SHP77 treated with DMSO at 0.1 percent for 48 hours (cell line): ENCODE measurements around the gene CARF.
"Not testable (repeated sequence)": the region's sequence is repeated elsewhere in the genome, so short reads cannot be mapped to it uniquely, and the experiment has no call there.

Source experiments
- DNase-seq: peaks from one replicate; lab custom pipeline; 2025; lab: John Stamatoyannopoulos, UW

Gene CARF

DNA sequence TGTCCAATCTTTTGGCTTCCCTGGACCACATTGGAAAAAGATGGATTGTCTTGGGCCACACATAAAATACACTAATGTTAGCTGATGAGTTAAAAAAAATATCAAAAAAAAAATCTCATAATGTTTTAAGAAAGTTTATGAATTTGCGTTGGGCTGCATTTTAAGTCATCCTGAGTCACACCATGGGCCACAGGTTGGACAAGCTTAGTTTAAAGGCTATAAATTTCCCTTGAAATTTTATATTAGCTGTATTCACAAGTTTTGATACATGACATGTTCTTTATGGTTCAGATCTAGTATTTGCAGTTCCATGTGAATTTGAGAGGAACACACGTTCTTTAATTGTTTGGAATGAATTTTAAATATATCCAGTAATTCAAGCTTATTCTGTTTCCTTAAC, 21.9 kb downstream of the CARF start:
- DNase-seq = no peak

DNA sequence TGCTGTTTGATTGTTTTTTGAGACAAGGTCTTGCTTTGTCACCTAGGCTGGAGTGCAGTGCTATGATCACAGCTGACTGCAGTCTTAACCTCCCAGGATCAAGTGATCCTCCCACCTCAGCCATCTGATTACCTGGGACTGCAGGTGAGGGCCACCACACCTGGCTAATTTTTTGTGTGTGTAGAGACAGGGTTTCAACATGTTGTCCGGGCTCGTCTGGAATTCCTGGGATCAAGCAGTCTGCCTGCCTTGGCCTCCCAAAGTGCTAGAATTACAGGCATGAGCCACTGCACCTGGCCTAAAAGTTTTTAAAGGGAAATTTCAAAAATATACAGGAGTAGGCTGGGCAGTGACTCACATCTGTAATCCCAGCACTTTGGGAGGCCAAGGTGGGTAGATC, 22.4 kb downstream of the CARF start:
- DNase-seq = no peak

DNA sequence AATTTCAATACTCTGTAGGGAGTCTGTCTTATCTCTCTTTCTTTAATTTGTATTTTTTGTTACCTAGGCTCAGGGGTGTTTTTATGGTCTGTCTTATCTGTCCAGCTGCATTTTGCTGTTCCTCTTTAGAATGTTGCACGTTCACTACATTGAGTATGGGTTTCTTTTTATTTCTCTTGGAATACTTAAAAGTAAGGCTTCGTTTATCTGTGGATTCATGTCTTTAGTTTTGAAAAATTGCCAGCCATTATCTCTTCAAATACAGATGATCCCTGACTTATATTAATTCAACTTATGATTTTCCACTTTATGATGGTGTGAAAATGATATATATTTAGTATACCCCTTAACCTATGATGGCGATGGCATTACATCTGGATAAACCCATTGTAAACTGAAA, 26.9 kb downstream of the CARF start:
- no peak for DNase-seq

DNA sequence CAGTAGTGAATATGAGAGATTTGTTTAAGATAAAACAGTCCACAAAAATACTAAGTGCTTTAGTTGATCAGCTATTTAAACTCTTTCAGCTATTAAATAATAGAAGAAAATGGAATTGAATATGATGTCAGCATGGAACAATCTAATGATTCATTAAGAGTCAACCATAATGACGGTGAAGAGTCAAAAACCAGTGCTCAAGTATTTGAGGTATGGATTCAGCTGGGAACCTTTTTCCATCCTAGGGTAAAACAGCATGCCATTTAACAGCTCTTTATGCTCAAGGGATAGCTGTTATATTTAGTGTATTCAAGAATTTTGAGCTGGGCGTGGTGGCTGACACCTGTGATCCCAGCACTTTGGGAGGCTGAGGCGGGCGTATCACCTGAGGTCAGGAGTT, 29.7 kb downstream of the CARF start:
- DNase-seq = no peak

DNA sequence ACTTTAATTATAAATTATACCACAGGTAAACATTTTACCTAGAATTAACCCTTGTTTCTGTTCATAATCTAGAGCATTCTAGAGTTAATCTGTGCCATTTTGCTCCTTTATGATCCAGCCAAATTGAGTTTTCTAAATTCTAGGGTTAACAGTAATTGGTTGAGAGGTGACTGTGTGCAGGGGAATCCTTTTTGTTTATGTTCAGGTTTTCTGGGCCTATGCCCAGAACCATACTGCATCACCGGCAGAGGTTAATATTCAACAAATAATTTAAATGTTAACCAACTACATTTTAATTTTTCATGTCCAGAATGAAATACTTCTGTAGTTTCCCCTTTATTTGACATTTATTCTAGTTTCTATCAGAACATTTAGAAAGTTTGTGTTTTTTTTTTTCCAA, 32.3 kb downstream of the CARF start:
- no peak for DNase-seq

DNA sequence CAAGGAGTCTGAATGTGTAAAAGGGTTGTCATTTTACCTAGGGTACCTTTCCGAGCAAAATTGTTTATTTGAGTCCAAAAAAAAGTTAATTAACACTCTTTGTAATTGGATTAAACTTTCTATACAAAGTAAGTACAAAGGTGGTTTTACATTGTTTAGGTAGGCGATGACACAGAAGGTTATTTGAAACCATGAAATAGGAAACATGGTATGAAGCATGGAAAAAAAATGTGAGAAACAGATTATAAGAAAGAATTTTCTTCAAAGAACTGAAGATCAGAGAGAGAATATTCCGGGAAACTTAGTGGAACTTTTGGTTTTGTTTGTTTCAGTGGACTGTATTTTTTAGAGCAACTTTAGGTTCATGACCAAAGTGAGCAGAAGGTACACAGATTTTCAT, 32.7 kb downstream of the CARF start:
- no peak for DNase-seq

DNA sequence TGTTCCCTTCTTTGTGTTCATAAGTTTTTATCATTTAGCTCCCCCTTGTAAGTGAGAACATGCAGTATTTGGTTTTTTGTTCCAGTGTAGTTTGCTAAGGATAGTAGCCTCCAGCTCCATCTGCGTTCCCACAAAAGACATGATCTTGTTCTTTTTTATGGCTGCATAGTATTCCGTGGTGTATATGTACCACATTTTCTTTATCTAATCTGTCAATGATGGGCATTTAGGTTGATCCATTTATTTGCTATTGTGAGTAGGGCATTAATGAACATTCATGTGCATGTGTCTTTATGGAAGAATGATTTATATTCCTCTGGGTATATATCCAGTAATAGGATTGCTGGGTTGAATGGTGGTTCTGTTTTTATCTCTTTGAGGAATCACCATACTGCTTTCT, 33.4 kb downstream of the CARF start:
- no peak for DNase-seq

DNA sequence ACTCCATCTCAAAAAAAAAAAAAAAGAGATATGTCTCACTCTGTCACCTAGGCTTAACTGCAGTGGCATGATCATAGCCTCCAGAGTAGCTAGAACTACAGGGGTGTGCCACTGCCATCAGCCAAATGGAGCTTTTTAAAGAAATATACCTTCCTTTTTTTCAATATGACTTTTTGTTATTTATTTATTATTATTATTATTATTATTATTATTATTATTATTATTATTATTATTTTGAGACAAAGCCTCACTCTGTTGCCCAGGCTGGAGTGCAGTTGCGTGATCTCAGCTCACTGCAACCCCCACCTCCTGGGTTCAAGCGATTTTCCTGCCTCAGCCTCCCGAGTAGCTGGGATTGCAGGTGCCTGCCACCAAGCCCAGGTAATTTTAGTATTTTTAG, 37.3 kb downstream of the CARF start:
- not testable (repeated sequence) for DNase-seq

DNA sequence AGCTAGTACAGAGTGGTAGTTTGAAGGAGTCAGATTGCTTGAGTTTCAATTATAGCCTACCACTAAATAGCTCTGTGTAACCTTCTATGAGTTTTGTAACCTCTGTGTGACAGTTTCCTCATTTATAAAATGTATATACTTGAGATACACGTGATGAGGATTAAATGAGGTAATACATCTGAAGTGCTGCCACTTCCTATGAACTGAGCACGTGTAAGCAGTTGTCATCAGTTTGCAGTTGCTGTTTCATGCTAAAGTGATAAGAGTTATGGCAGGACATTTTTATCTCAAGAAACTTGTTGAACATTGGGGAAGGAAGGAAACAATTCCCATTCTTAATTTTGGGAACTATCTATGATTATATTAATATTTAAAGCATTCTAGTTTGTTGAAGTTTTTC, 38.5 kb downstream of the CARF start:
- no peak for DNase-seq

DNA sequence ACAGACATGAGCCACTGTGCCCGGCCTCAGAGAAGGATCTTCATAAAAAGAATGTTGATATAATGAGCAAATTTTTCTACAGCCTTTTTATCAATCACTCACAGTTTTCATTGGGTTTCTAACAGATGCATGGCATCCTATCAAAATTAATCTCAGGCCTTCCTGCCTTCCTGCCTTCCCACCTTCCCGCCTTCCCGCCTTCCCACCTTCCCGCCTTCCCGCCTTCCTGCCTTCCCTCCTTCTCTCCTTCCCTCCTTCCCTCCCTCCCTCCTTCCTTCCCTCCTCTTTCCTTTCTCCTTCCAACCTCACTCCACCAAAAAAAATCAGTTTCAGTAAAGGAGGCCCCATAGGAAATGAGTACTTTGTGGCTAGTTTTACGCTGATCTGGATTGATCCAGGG, 48.4 kb downstream of the CARF start:
- no peak for DNase-seq

DNA sequence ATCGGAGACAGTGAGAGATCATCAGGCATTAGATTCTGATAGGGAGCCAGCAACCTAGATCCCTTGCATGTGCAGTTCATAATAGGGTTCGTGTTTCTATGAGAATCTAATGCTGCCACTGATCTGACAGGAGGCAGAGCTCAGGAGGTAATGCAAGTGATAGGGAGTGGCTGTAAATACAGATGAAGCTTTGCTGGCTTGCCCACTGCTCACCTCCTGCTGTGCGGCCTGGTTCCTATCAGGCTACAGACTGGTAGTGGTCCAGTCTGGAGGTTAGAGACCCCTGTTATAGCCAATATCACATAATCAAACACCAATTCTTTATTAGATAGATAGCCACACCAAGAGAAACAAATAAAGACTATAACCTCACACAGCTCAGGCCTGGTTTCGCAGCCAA, 51.6 kb downstream of the CARF start:
- DNase-seq = no peak

DNA sequence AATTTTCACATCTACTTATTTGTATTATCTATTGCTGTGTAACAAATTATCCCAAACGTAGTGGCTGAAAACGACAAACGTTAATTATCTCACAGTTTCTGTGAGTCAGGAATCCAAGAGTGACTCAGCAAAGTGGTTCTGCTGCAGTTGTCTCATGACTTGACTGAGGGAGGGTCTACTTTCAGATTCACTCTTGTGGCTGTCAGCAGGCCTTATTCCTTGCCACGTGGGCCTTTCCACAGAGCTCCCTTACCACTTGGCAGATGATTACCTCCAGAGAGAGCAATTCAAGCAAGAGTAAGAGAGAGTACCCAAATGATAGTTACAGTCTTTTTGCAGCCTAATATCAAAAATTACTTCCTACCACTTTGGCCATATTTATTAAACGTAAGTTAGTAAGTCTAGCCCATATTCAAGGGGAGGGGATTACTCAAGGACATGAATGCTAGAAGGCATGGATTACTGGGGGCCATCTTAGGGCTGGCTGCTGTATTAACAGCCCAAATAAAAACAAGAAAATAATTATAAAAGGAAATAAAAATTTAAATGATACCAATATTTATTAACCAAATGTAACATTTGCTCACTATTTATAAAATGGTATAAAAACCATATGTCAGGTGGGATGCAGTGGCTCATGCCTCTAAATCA, 53.9 kb downstream of the CARF start:
- no peak for DNase-seq

DNA sequence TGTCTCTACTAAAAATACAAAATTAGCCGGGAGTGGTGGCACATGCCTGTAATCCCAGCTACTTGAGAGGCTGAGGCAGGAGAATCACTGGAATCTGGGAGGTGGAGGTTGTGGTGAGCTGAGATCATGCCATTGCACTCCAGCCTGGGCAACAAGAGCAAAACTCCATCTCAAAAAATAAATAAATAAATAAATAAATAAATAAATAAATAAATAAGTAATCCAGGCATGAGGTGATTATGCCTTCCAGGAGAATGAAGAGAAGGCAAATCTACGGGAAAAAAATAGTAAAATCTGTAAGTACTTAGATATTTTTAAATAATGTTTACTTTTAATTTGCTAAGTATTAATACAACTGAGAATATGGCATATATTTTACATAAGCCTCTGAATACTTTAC, 57.3 kb downstream of the CARF start:
- DNase-seq = not testable (repeated sequence)

DNA sequence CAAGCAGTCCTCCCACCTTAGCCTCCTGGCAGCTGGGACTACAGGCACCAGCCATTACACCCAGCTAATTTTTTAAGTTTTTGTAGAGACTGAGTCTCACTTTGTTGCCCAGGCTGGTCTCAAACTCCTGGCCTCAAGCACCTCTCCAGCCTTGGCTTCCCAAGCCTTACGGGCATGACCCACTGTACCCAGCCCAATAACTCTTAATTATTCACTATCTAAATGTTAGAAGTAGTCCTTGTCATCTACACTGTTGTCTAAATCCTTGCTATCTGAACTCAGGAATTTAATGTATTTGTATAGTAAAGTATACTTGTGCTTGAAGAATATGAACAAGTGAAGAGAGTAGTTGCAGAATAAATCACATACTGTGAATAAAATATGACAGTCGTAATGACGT, 64.7 kb downstream of the CARF start:
- no peak for DNase-seq

DNA sequence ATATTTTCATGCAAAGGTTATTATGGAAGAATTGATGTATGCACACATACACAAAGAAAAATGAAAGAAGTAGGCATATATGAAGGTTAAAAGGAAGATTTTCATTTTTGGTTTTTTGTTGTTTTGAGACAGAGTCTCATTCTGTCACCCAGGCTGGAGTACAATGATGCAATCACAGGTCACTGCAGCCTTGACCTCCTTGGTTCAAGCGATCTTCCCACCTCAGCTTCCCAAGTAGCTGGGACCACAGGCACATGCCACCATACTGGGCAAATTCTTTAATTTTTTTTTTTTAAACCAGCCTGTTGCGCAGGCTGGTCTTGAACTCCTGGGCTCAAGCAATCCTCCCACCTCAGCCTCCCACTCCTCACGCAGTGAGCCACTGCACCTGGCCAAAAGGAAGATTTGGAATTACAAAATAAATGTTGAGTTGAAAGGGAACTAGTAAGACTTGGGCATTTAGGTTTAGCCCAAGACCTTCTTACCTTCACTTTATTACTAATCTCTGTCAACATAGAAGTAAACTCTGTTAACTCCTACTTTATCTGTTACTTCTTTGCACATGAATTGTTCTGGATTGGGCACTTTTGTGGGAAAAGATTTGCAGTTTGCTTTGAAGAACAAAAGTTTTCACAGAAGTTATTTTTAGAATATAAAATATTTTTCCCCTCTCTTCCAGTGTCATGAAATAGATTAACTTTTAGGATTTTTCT, 70.9 kb downstream of the CARF start:
- no peak for DNase-seq

DNA sequence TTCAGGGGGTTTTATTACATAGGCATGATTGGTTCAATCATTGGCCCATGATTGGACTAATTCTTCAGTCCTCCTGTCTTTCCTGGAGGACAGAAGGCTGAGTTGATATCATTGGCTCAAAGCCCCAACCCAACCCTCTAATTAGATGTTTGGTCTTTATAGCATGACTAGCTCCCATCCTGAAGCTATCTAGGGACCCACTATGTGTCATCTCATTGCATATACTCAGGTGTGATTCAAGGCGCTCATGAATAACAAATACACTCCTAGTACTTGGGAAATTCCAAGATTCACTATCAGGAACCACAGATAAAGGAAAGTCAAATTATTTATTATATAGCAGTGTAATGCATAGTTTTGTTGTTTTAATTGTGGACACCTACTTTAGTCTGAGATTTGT, 77.7 kb downstream of the CARF start:
- no peak for DNase-seq

DNA sequence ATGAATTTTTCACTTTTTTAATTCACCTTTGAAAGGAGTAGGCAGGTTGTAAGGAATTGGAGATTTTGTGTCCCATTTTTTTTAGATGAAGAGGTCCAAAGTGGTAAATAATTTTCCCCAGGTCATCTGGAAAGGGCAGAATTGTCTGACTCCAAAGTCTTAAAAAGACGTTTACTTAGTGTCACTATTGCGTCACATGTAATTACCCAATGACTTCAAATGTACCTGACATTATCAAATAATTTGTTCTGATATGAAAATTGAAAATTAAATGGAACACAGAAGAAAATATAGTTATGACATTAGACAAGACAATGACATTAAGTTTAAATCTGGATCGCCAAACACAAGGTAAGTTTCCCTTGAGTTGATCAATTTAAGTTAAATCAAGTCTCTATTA, 78.4 kb downstream of the CARF start:
- no peak for DNase-seq

DNA sequence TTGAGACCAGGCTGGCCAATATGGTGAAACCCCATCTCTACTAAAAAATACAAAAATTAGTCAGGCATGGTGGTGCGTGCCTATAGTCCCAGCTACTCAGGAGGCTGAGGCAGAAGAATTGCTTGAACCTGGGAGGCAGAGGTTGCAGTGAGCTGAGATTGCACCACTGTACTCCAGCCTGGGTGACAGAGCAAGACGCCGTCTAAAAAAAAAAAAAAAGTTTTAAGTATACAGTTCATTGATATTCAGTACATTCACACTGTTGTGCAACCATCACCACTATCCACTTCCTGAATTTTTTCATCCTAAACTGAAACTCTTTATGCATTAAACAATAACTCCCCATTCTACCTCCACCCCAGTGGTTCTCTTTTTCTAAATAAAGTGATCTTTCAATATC, 85.0 kb downstream of the CARF start:
- not testable (repeated sequence) for DNase-seq

DNA sequence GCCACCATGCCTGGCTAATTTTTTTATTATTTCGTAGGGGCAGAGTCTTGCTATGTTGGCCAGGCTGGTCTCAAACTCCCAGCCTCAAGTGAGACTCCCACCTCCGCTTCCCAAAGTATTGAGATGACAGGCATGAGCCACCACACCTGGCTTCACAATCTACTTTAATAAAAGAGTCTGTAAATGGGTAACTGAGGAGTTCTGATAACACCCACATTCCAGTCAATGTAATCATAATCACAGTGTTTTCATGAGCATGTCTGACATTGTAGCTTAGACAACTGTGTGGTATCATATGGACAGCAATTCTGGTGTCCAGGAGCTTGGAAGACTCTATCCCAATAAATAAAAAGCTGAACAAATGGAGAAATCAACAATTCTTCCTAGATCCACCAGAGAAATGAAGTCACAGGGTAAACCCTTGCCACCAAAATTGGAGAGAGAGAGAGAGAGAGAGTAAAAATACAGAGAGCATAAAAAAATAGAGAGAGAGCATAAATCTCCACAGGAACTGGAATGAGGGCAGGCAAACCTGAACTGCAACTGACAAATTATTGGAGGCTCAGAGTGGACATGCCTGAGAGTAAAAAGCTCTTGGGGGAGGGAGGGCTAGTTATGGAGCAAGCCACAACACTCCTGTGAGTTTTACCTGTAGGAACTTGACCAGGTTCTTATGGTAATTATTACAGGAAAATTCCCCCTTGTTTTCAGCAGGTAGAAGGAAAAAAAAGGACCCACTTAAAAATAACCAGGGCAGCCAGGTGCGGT, 90.2 kb downstream of the CARF start:
- no peak for DNase-seq

DNA sequence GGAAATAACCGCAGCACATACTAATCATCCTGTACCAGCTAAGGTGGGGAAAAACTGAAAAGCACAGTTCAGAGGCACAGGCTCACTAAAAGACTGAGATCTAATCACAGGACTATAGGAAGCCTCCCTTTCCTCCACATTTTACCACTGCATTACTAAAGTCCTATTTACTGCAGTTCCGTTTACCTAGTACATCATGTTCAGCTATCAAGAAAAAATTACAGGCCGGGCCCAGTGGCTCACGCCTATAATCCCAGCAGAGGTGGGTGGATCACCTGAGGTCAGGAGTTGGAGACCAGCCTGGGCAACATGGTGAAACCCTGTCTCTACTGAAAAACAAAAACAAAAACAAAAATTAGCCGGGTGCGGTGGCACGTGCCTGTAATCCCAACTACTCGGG, 91.6 kb downstream of the CARF start:
- DNase-seq = no peak

DNA sequence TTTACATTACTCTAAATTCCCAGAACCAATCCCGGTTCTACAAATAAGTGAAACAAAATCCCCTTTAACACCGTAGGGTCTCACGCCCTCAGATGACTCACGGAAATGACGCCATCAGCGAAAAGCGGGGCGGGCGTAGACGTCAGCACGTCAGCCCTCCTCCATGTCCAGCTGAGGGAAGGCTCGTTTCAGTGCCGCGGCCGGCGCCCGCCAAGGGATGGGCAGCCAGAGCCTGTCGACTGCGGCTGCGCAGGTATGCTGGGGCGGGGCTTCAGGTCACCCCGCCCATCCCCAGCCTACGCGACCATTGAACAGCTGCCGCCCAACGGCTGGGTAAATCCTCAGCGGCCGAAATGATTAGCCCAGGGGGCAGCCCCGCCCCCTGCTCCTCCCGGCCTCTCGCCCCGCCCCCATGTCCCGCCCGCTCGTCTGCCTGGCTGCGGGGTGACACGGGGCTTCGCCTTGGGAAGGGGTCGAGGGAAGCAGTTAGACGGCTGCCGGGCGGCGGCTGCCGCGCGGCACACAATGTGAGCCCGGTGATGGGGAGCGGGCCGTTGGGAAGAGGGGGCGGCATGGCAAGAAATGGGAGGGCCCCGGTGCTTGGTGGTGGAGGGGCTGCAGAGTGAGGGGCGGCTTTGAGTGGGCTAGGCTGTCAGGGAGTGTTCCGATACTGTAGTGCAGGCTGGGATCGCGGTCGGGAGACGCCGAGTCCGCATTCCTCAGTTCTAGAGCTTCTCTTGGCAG, 102.6 kb downstream of the CARF start, which contains the start of gene NBEAL1:
TSS of gene NBEAL1 (plus strand) at position 420 of the 744 bp plus-strand sequence. CDS start 1,510 bp downstream, outside the sequence.
- peak; percentile 91 for DNase-seq

DNA sequence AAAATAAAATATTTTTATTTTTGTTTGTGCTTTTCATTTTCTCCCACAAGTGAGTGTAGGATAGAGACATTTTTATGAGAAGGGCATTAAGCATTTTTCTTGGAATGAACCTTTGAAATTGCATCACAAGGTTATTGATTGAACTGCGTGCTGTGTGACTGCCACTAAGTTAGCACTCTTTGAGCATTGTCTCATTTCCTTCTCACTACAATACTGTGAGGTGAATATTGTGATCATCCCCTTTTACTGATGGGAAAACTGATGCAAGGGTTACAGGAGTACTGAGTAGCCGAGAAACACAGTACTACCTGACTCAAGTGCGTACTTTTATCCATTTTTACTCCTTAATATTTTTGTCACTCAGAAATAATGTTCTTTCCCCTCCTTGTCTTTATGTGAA, 104.6 kb downstream of the CARF start:
- DNase-seq = no peak
